C4-2B (cell line): ENCODE data around the gene KIF15.

ENCODE experiments used
- ZFX ChIP-seq: fragments of 450-650 bp; IDR thresholded peaks from 2 replicates; pipeline ENCODE4 v1.6.1; 2017
- TF ChIP-seq, protein P1 (sequence below): fragments of 450-650 bp; conservative IDR thresholded peaks from 2 replicates; pipeline ENCODE4 v1.5.1; 2017; ENCODE audit warnings: mild to moderate bottlenecking

DNA sequence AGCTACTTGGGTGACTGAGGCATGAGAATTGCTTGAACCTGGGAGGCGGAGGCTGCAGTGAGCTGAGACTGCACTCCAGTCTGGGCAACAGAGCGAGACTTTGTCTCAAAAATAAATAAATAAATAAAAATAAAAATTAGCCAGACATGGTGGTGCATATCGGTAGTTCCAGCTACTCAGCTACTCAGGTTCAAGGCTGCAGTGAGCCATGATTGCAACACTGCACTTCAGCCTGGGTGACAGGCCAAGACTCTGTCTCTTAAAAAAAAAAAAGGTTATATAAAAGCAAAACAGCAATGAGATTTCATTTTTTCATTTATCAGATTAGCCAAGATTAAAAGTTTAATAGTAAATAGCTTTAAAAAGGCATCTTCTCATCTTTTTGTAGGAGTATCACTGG, 115.7 kb downstream of the KIF15 start:
- TF ChIP-seq, protein P1, sequence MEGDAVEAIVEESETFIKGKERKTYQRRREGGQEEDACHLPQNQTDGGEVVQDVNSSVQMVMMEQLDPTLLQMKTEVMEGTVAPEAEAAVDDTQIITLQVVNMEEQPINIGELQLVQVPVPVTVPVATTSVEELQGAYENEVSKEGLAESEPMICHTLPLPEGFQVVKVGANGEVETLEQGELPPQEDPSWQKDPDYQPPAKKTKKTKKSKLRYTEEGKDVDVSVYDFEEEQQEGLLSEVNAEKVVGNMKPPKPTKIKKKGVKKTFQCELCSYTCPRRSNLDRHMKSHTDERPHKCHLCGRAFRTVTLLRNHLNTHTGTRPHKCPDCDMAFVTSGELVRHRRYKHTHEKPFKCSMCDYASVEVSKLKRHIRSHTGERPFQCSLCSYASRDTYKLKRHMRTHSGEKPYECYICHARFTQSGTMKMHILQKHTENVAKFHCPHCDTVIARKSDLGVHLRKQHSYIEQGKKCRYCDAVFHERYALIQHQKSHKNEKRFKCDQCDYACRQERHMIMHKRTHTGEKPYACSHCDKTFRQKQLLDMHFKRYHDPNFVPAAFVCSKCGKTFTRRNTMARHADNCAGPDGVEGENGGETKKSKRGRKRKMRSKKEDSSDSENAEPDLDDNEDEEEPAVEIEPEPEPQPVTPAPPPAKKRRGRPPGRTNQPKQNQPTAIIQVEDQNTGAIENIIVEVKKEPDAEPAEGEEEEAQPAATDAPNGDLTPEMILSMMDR: no peak
- no peak for TF ChIP-seq ZFX
